IPS DF 6.9 (cell line): ENCODE results near the gene MLLT6.

Experiments
- DNase-seq: peaks from one replicate; pipeline ENCODE4 v3.0.0-alpha.2; 2013; ENCODE audit warnings: low read depth, low spot score
- H3K27ac ChIP-seq: one replicate; pipeline ENCODE4 v1.5.1; 2013; ENCODE audit warnings: low read length, control low read depth
- H3K27me3 ChIP-seq: 2 replicates; pipeline ENCODE4 v1.6.1; 2013; ENCODE audit warnings: mild to moderate bottlenecking, low read length; ENCODE audit not compliant: control insufficient read depth, insufficient read depth
- H3K36me3 ChIP-seq: 2 replicates; pipeline ENCODE4 v1.6.1; 2013; ENCODE audit warnings: low read length; ENCODE audit not compliant: control insufficient read depth, insufficient read depth
- H3K4me1 ChIP-seq: 2 replicates; pipeline ENCODE4 v1.6.1; 2013; ENCODE audit warnings: low read length; ENCODE audit not compliant: control insufficient read depth, insufficient read depth
- H3K4me3 ChIP-seq: 2 replicates; pipeline ENCODE4 v1.5.1; 2013; ENCODE audit warnings: mild to moderate bottlenecking, low read length
- H3K9me3 ChIP-seq: 2 replicates; pipeline ENCODE4 v1.6.1; 2013; ENCODE audit warnings: low read length, inconsistent platforms; ENCODE audit not compliant: control insufficient read depth, insufficient read depth
- WGBS: extraction: QIAGEN DNeasy Blood & Tissue Kit; methylation state at CpG from one replicate; pipeline ENCODE4 v1.1.7; 2013; ENCODE audit warnings: mixed read lengths, missing lambda C conversion rate; ENCODE audit not compliant: insufficient read length, insufficient coverage; 5-methylcytosine and 5-hydroxymethylcytosine counted together

The MLLT6 gene

GRCh38 chr17:38704606-38705522 lies at the start of gene MLLT6:
MLLT6 (plus strand) TSS chr17:38705273; CDS start chr17:38705633, 360 bp downstream.
- no peaks in the 10 kb centered on the region for H3K36me3 ChIP-seq
- peaks cover 17% of the 10 kb centered on the region for H3K4me1 ChIP-seq
- H3K9me3 ChIP-seq = no peaks in the 10 kb centered on the region
- DNase-seq = no peak
- no peak within 1 kb of the TSS for H3K27ac ChIP-seq
- H3K27me3 ChIP-seq = peaks cover 50% of the 10 kb centered on the region
- no CpG with 5 or more reads among the region's 100 CpGs for WGBS
- peak within 1 kb of the TSS; percentile 47; the same call in 1 of the 2 replicates for H3K4me3 ChIP-seq

- H3K27ac ChIP-seq = no peak overlapping the region
- no peak overlapping the region for H3K4me3 ChIP-seq
- H3K27me3 ChIP-seq = no peaks in the 10 kb centered on the region
These were observed 47.9 kb upstream of the MLLT6 start for GRCh38 chr17:38656959-38657823.

GRCh38 chr17:38657824-38658740 lies 47.0 kb upstream of the MLLT6 start:
- no peak for DNase-seq

More at GRCh38 chr17:38656959-38657823, 47.9 kb upstream of the MLLT6 start:
- no peak for DNase-seq
- Histone ChIP-seq H3K4me1 (peaks cover 3% of the 10 kb centered on the region; the same call in 1 of the 2 replicates), H3K9me3 (no peaks in the 10 kb centered on the region), H3K36me3 (no peaks in the 10 kb centered on the region)
- WGBS = no CpG with 5 or more reads among the region's 27 CpGs

GRCh38 chr17:38658741-38659345 lies 46.2 kb upstream of the MLLT6 start:
- WGBS = no CpG with 5 or more reads among the region's 13 CpGs

More at GRCh38 chr17:38657824-38658740, 47.0 kb upstream of the MLLT6 start:
- WGBS = no CpG with 5 or more reads among the region's 15 CpGs
- peaks cover 3% of the 10 kb centered on the region; the same call in 1 of the 2 replicates for H3K4me1 ChIP-seq
- no peak overlapping the region for H3K27ac ChIP-seq
- H3K9me3 ChIP-seq = no peaks in the 10 kb centered on the region
- no peaks in the 10 kb centered on the region for H3K36me3 ChIP-seq
- H3K27me3 ChIP-seq = no peaks in the 10 kb centered on the region
- H3K4me3 ChIP-seq = no peak overlapping the region

GRCh38 chr17:38659415-38659814 lies 45.7 kb upstream of the MLLT6 start:
- Histone ChIP-seq H3K36me3 (no peaks in the 10 kb centered on the region), H3K9me3 (no peaks in the 10 kb centered on the region), H3K27ac (no peak overlapping the region), H3K4me1 (peaks cover 2% of the 10 kb centered on the region; the same call in 1 of the 2 replicates), H3K4me3 (no peak overlapping the region), H3K27me3 (no peaks in the 10 kb centered on the region)
- no CpG with 5 or more reads among the region's 7 CpGs for WGBS
- DNase-seq = no peak

More at GRCh38 chr17:38658741-38659345, 46.2 kb upstream of the MLLT6 start:
- H3K36me3 ChIP-seq = no peaks in the 10 kb centered on the region
- H3K4me1 ChIP-seq = peaks cover 3% of the 10 kb centered on the region; the same call in 1 of the 2 replicates
- H3K4me3 ChIP-seq = no peak overlapping the region
- no peak for DNase-seq
- H3K27ac ChIP-seq = no peak overlapping the region
- no peaks in the 10 kb centered on the region for H3K9me3 ChIP-seq
- no peaks in the 10 kb centered on the region for H3K27me3 ChIP-seq

GRCh38 chr17:38660097-38661025 lies 44.7 kb upstream of the MLLT6 start:
- no peaks in the 10 kb centered on the region for H3K27me3 ChIP-seq
- H3K9me3 ChIP-seq = no peaks in the 10 kb centered on the region
- no CpG with 5 or more reads among the region's 16 CpGs for WGBS
- H3K27ac ChIP-seq = no peak overlapping the region
- H3K4me3 ChIP-seq = no peak overlapping the region
- no peaks in the 10 kb centered on the region for H3K36me3 ChIP-seq
- DNase-seq = no peak
- no peaks in the 10 kb centered on the region for H3K4me1 ChIP-seq

GRCh38 chr17:38663125-38663751 lies 41.8 kb upstream of the MLLT6 start:
- peaks cover 7% of the 10 kb centered on the region for H3K27me3 ChIP-seq
- H3K9me3 ChIP-seq = no peaks in the 10 kb centered on the region
- no peaks in the 10 kb centered on the region for H3K4me1 ChIP-seq
- no peaks in the 10 kb centered on the region for H3K36me3 ChIP-seq
- no CpG with 5 or more reads among the region's 9 CpGs for WGBS
- H3K4me3 ChIP-seq = no peak overlapping the region
- DNase-seq = peak; percentile 90
- H3K27ac ChIP-seq = no peak overlapping the region

GRCh38 chr17:38663964-38664644 lies 41.0 kb upstream of the MLLT6 start:
- Histone ChIP-seq H3K4me3 (no peak overlapping the region), H3K36me3 (no peaks in the 10 kb centered on the region), H3K9me3 (no peaks in the 10 kb centered on the region), H3K27me3 (peaks cover 15% of the 10 kb centered on the region), H3K4me1 (peaks cover 1% of the 10 kb centered on the region; the same call in 1 of the 2 replicates), H3K27ac (no peak overlapping the region)
- no CpG with 5 or more reads among the region's 9 CpGs for WGBS
- DNase-seq = no peak
